Left lung (tissue), 10 donors: ENCODE results near the gene PITPNM3. TPM values are rescaled to one million over a fixed set of nuclear protein-coding genes. Genes with fewer than 3 reads are reported as not detected.

Source experiments
- ATAC-seq: fragments of 200-7000 bp; cut with Tn5 transposase; one replicate; pipeline ENCODE4 v1.9.1; 2020; ENCODE audit warnings: moderate library complexity
- DNase-seq, 4 donors: peaks; one replicate each; pipeline ENCODE4 v3.0.0-alpha.2; 2013 to 2020
- H3K27ac ChIP-seq, 2 donors: fragments of 200-600 bp; sonication (generic) in 1 of 2; one replicate each; pipeline versions ENCODE4 v1.5.0 to v1.8.0; 2020 to 2021
- H3K27me3 ChIP-seq, 2 donors: fragments of 200-600 bp; sonication (generic) in 1 of 2; one replicate each; pipeline versions ENCODE4 v1.5.0 to v1.8.0; 2020 to 2021
- H3K36me3 ChIP-seq, 2 donors: fragments of 200-600 bp; sonication (generic) in 1 of 2; one replicate each; pipeline versions ENCODE4 v1.5.0 to v1.8.0; 2020 to 2021
- H3K4me1 ChIP-seq, 2 donors: fragments of 200-600 bp; one replicate each; pipeline ENCODE4 v1.8.0; 2021
- H3K4me3 ChIP-seq, 2 donors: fragments of 200-600 bp; sonication (generic) in 1 of 2; one replicate each; pipeline versions ENCODE4 v1.5.0 to v1.8.0; 2020 to 2021; ENCODE audit warnings: mild to moderate bottlenecking in 1 of 2
- H3K9me3 ChIP-seq, 2 donors: fragments of 200-600 bp; sonication (generic) in 1 of 2; one replicate each; pipeline versions ENCODE4 v1.5.0 to v1.8.0; 2020 to 2021
- intact Hi-C, 2 donors: fragments of 100-400 bp; cut with DNase I; formaldehyde crosslinking; loops; one replicate each; pipeline versions ENCODE4 v1.11.2 to v1.14.2; 2022
- polyA plus RNA-seq, 6 donors: library from polyadenylated mRNA; unstranded; fragments of 120-200 nt; gene quantifications; one replicate each; pipeline ENCODE4 v1.2.1, GENCODE V29; 2013; ENCODE audit not compliant: insufficient read length in 6 of 6
- total RNA-seq, 2 donors: library from RNA; stranded (reverse); fragmentation: NEBNext Ultra II Directional; extraction: Animal tissue kit (Norgen Biotek cat#: 25700); gene quantifications; one replicate each; pipeline ENCODE4 v1.2.1, GENCODE V29; 2021
- TF ChIP-seq, protein P1 (sequence below), 2 donors: fragments of 200-600 bp; sonication (generic) in 1 of 2; IDR thresholded peaks; one replicate each; pipeline versions ENCODE4 v1.5.0 to v1.8.0; 2021; ENCODE audit warnings: antibody characterized with exemption in 2 of 2
- donor health status: DM: no; HTN: yes; CAD: no.
- donor health status: DM: no; HTN: no; CAD: no.

PITPNM3 gene
- total and polyA plus RNA-seq, 8 donors = 3.6 to 13.8 (median 5.8) TPM

DNA sequence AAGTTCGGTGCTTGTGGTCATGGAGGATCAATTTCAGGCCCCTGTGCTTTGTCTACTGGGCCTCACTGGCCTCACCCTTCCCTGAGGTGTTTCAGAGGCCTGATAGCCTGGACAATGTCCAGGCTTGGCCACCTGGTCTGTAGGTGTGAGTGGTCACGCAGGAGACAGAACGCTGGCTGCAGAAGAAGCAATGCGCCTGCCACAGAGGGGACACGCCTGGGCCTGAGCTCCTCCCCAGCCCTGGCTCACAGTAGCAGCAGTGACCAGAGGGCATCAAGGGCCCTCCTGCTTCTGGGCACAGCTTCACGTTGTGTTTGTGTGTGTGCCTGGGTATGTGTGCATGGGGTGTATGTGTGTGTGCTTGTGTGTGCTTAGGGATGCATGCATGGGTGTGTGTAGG lies 1.9 kb upstream of the PITPNM3 start:
- H3K4me3 ChIP-seq = no peak overlapping the region
- H3K36me3 ChIP-seq = no peaks in the 10 kb centered on the region
- TF ChIP-seq, protein P1, sequence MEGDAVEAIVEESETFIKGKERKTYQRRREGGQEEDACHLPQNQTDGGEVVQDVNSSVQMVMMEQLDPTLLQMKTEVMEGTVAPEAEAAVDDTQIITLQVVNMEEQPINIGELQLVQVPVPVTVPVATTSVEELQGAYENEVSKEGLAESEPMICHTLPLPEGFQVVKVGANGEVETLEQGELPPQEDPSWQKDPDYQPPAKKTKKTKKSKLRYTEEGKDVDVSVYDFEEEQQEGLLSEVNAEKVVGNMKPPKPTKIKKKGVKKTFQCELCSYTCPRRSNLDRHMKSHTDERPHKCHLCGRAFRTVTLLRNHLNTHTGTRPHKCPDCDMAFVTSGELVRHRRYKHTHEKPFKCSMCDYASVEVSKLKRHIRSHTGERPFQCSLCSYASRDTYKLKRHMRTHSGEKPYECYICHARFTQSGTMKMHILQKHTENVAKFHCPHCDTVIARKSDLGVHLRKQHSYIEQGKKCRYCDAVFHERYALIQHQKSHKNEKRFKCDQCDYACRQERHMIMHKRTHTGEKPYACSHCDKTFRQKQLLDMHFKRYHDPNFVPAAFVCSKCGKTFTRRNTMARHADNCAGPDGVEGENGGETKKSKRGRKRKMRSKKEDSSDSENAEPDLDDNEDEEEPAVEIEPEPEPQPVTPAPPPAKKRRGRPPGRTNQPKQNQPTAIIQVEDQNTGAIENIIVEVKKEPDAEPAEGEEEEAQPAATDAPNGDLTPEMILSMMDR (IDR thresholded peaks at IDR 0.05) = no peak
- DNase-seq (no peak), ATAC-seq (no peak)
- intact Hi-C loops = no loop called here
- peaks cover 4 to 22% of the 10 kb centered on the region in 2 donors for H3K4me1 ChIP-seq
- peaks cover 15 to 54% of the 10 kb centered on the region in 2 donors for H3K27me3 ChIP-seq
- H3K27ac ChIP-seq = no peak overlapping the region
- H3K9me3 ChIP-seq = no peaks in the 10 kb centered on the region

DNA sequence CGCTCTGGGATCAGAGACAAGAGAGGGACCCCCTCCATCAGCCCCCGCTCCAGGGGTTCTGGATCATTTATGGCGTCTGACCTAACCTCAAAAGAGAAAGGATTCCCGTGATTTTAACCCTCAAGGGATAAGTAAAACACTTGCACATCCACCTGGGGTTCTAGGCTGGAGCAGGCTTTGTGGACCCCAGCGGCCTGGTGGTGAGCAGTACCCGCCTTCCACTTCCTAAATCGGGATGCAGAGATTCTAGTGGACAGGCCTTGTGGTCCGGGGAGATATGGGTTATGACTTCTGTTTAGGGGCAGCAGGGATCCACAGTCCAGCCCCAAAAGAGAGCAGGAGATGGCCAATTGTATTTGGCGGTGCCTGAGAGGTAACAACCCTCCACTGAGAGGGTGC lies 684 bp upstream of the PITPNM3 start:
- H3K27ac ChIP-seq = peak overlapping the region in 1 of 2 donors; percentile 48
- intact Hi-C loops = no loop called here
- TF ChIP-seq, protein P1 (IDR thresholded peaks at IDR 0.05) = no peak
- DNase-seq = peak in 1 of 4 donors; percentile 39
- no peak for ATAC-seq
- peaks cover 15 to 54% of the 10 kb centered on the region in 2 donors for H3K27me3 ChIP-seq
- no peaks in the 10 kb centered on the region for H3K36me3 ChIP-seq
- H3K9me3 ChIP-seq = no peaks in the 10 kb centered on the region
- peak overlapping the region; percentile 30 to 31 for H3K4me3 ChIP-seq
- peaks cover 4 to 22% of the 10 kb centered on the region in 2 donors for H3K4me1 ChIP-seq

DNA sequence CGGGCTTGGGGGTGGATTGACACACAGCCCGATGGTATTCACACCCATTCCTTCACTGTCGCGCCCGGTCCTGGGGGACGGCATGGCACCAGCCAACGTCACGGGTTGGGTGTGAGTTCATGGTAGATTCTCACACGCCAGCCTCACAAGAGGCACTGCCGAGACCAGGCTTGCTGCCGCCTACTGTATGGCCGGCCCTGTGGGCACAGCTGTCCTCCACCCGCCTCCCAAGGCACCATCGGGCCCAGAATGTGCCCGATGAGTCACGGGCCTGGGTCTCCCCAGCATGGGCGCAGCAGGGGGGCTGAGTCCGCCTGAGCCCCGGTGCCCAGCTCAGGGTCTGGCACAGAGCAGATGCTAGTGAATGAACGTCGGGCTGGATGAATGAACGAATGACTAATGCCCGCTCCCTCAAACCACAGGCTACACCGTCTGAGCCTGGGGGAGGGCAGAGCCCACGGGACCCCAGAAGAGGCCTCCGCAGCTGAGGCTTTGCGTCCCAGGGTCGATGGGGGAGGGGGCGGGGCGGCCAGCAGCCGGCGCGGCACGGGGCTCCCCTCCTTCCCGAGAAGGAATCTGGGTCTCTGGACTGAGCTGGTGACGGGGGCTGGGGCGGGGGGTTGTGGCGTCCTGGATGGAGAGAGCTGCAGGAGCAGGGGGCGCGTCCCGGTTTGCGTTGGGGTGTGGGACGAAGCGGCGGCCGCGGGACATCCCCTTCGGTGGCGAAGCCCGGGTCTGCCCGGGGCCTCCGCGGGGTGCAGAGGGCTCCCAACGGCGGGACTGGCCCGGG lies 829 bp downstream of the PITPNM3 start:
- peak; percentile 50 for ATAC-seq
- Histone ChIP-seq H3K4me3 (peak overlapping the region; percentile 49 to 51), H3K36me3 (no peaks in the 10 kb centered on the region), H3K4me1 (peaks cover 4 to 22% of the 10 kb centered on the region in 2 donors), H3K27me3 (peaks cover 15 to 54% of the 10 kb centered on the region in 2 donors), H3K27ac (peak overlapping the region; percentile 61 to 62), H3K9me3 (no peaks in the 10 kb centered on the region)
- TF ChIP-seq, protein P1 (IDR thresholded peaks at IDR 0.05) = no peak
- intact Hi-C loops = no loop called here
- peak in 1 of 4 donors; percentile 44 for DNase-seq

- TF ChIP-seq, protein P1 (IDR thresholded peaks at IDR 0.05) = no peak
- Histone ChIP-seq H3K4me3 (peak overlapping the region; percentile 49 to 51), H3K27me3 (peaks cover 15 to 54% of the 10 kb centered on the region in 2 donors), H3K4me1 (peaks cover 4 to 22% of the 10 kb centered on the region in 2 donors), H3K27ac (peak overlapping the region; percentile 61 to 62), H3K9me3 (no peaks in the 10 kb centered on the region), H3K36me3 (no peaks in the 10 kb centered on the region)
- intact Hi-C loops = no loop called here
- peak; percentile 4 for ATAC-seq
- peak in 1 of 4 donors; percentile 68 for DNase-seq
Observed at GRCh38 chr17:6554871-6555330, 1.5 kb downstream of the PITPNM3 start.

DNA sequence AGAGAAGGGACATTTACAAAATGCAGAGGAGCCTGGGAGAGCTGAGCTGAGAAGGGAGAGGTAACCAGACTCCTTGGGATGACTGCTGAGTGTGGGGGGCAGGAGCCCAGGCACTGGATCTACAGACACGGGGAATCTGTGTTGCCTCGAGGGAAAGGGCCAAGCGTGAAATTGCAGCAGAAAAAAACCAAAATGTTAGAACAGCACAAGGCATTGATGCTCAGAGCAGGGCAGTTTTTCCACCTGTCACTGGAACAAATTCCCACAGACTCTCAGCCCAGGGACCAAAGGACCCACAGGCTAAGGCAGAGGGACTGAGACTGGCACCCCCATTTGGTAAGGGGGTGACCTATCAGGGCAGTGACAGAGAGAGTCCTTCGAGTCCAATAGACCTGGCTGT lies 2.0 kb downstream of the PITPNM3 start:
- Histone ChIP-seq H3K36me3 (no peaks in the 10 kb centered on the region), H3K27me3 (peaks cover 15 to 54% of the 10 kb centered on the region in 2 donors), H3K4me1 (peaks cover 4 to 24% of the 10 kb centered on the region in 2 donors), H3K4me3 (no peak overlapping the region), H3K9me3 (no peaks in the 10 kb centered on the region), H3K27ac (no peak overlapping the region)
- peak in 1 of 4 donors; percentile 3 for DNase-seq
- TF ChIP-seq, protein P1 (IDR thresholded peaks at IDR 0.05) = no peak
- intact Hi-C loops = no loop called here
- ATAC-seq = no peak
